GM23338 (cell line): ENCODE results near the gene FAR1. TPM values are rescaled to one million over a fixed set of nuclear protein-coding genes. Genes with fewer than 3 reads are reported as not detected.
A peak's percentile ranks its signal among the peaks of the same experiment; 100 is the strongest.

ENCODE experiments used
- ATAC-seq: fragments of 200-7000 bp; cut with Tn5 transposase; 3 replicates; pipeline ENCODE4 v1.9.1; 2020
- DNase-seq: peaks from one replicate; pipeline ENCODE4 v3.0.0-alpha.2; 2015; ENCODE audit warnings: low spot score
- H2AFZ ChIP-seq: fragments of 200-600 bp; sonication (generic); 2 replicates; pipeline ENCODE4 v1.8.0; 2016; ENCODE audit warnings: antibody characterized with exemption, mild to moderate bottlenecking, moderate library complexity
- H3F3A ChIP-seq: fragments of 200-600 bp; sonication (generic); replicated peaks from 2 replicates; pipeline ENCODE4 v1.8.0; 2017; ENCODE audit warnings: antibody characterized with exemption, mixed run types, low read depth
- H3K27ac ChIP-seq: fragments of 200-600 bp; sonication (generic); 2 replicates; pipeline ENCODE4 v1.6.1; 2016; ENCODE audit warnings: low read depth
- H3K27me3 ChIP-seq: fragments of 200-600 bp; sonication (generic); 2 replicates; pipeline ENCODE4 v1.8.0; 2016; ENCODE audit warnings: mild to moderate bottlenecking, mixed run types, moderate library complexity; ENCODE audit not compliant: insufficient read depth
- H3K36me3 ChIP-seq: fragments of 200-600 bp; sonication (generic); 2 replicates; pipeline ENCODE4 v1.8.0; 2016; ENCODE audit warnings: mild to moderate bottlenecking; ENCODE audit not compliant: insufficient read depth
- H3K4me1 ChIP-seq: fragments of 200-600 bp; sonication (generic); 2 replicates; pipeline ENCODE4 v1.8.0; 2016; ENCODE audit warnings: mild to moderate bottlenecking, moderate library complexity; ENCODE audit not compliant: insufficient read depth
- H3K4me2 ChIP-seq: fragments of 200-600 bp; sonication (generic); 2 replicates; pipeline ENCODE4 v1.7.1; 2017; ENCODE audit warnings: mixed run types
- H3K4me3 ChIP-seq: fragments of 200-600 bp; sonication (generic); 2 replicates; pipeline ENCODE4 v1.6.1; 2016; ENCODE audit warnings: mixed run types
- H3K79me2 ChIP-seq: fragments of 200-600 bp; sonication (generic); replicated peaks from 2 replicates; pipeline ENCODE4 v1.8.0; 2017; ENCODE audit warnings: mild to moderate bottlenecking; ENCODE audit not compliant: insufficient read depth
- H3K9me2 ChIP-seq: fragments of 200-600 bp; sonication (generic); 2 replicates; pipeline ENCODE4 v1.8.0; 2017; ENCODE audit not compliant: insufficient read depth
- H4K20me1 ChIP-seq: fragments of 200-600 bp; sonication (generic); replicated peaks from 2 replicates; pipeline ENCODE4 v1.8.0; 2017; ENCODE audit warnings: mild to moderate bottlenecking; ENCODE audit not compliant: insufficient read depth
- H3K27ac Mint-ChIP-seq: 2 replicates; pipeline ENCODE4 v1.8.0; 2020; ENCODE audit warnings: inconsistent platforms, mild to moderate bottlenecking, moderate library complexity, mixed read lengths
- H3K27me3 Mint-ChIP-seq: 3 replicates; pipeline ENCODE4 v1.8.0; 2022; ENCODE audit warnings: low read depth, mild to moderate bottlenecking, moderate library complexity, mixed read lengths, inconsistent platforms; ENCODE audit not compliant: insufficient read depth, poor library complexity
- H3K36me3 Mint-ChIP-seq: 3 replicates; pipeline ENCODE4 v1.8.0; 2021; ENCODE audit warnings: low read depth, mild to moderate bottlenecking, inconsistent platforms, moderate library complexity, mixed read lengths
- H3K4me1 Mint-ChIP-seq: 3 replicates; pipeline ENCODE4 v1.8.0; 2020; ENCODE audit warnings: mild to moderate bottlenecking, inconsistent platforms, mixed read lengths
- H3K4me3 Mint-ChIP-seq: 3 replicates; pipeline ENCODE4 v1.8.0; 2021; ENCODE audit warnings: moderate library complexity, mild to moderate bottlenecking, inconsistent platforms, mixed read lengths
- H3K9me3 Mint-ChIP-seq: 3 replicates; pipeline ENCODE4 v1.8.0; 2020; ENCODE audit warnings: moderate library complexity, mild to moderate bottlenecking, inconsistent platforms, mixed read lengths
- CREB1 ChIP-seq: fragments of 250-450 bp; sonication (Bioruptor Pico); IDR thresholded peaks from 2 replicates; pipeline ENCODE4 v1.5.0; 2020; ENCODE audit warnings: low read depth, mild to moderate bottlenecking, moderate library complexity
- CTCF ChIP-seq, 2 experiments: fragments of 200-600 bp in 1 of 2; sonication (generic) in 1 of 2; conservative IDR thresholded peaks; 2 replicates each; pipeline versions ENCODE4 v1.5.1 to v1.6.1; 2016 to 2017; ENCODE audit warnings: antibody characterized with exemption in 2 of 2, low read depth in 2 of 2, mild to moderate bottlenecking in 2 of 2, moderate library complexity in 1 of 2
- ETS1 ChIP-seq: IDR thresholded peaks from 2 replicates; pipeline ENCODE4 v1.6.1; 2016; ENCODE audit warnings: antibody characterized with exemption
- EZH2 ChIP-seq: fragments of 200-600 bp; sonication (generic); IDR thresholded peaks from one replicate; pipeline ENCODE4 v1.8.0; 2017; ENCODE audit warnings: antibody characterized with exemption, mild to moderate bottlenecking, low read depth; ENCODE audit not compliant: unreplicated experiment
- EZH2phosphoT487 ChIP-seq: fragments of 200-600 bp; sonication (generic); IDR thresholded peaks from one replicate; pipeline ENCODE4 v1.8.1; 2018; ENCODE audit warnings: antibody characterized with exemption; ENCODE audit not compliant: unreplicated experiment
- JUNB ChIP-seq: IDR thresholded peaks from one replicate; pipeline ENCODE4 v1.6.1; 2016; ENCODE audit warnings: antibody characterized with exemption; ENCODE audit not compliant: unreplicated experiment
- NANOG ChIP-seq: IDR thresholded peaks from 2 replicates; pipeline ENCODE4 v1.6.1; 2016; ENCODE audit warnings: antibody characterized with exemption, borderline replicate concordance
- POLR2AphosphoS5 ChIP-seq: IDR thresholded peaks from 2 replicates; pipeline ENCODE4 v1.6.1; 2016; ENCODE audit warnings: antibody characterized with exemption, low read depth
- REST ChIP-seq: IDR thresholded peaks from one replicate; pipeline ENCODE4 v1.6.1; 2018; ENCODE audit warnings: antibody characterized with exemption; ENCODE audit not compliant: unreplicated experiment
- STAT1 ChIP-seq: IDR thresholded peaks from one replicate; pipeline ENCODE4 v1.6.1; 2016; ENCODE audit warnings: antibody characterized with exemption; ENCODE audit not compliant: unreplicated experiment
- ZNF114 ChIP-seq: fragments of 250-450 bp; sonication (Bioruptor Pico); IDR thresholded peaks from 2 replicates; pipeline ENCODE4 v1.5.0; 2020; ENCODE audit warnings: mild to moderate bottlenecking, moderate library complexity
- ZNF331 ChIP-seq: fragments of 250-450 bp; sonication (Bioruptor Pico); IDR thresholded peaks from 2 replicates; pipeline ENCODE4 v1.5.0; 2020; ENCODE audit warnings: low read depth, mild to moderate bottlenecking, moderate library complexity
- ZNF462 ChIP-seq: fragments of 250-450 bp; sonication (Bioruptor Pico); IDR thresholded peaks from 2 replicates; pipeline ENCODE4 v1.5.0; 2020; ENCODE audit warnings: mild to moderate bottlenecking, moderate library complexity
- long read RNA-seq: library from polyadenylated mRNA; unstranded; transcript quantifications from one replicate; pipeline ENCODE4 v2.0.0, GENCODE V29; 2020; ENCODE audit not compliant: unreplicated experiment
- polyA plus RNA-seq: library from polyadenylated mRNA; unstranded; fragments of >200 nt; fragmentation: Nextera tagmentation; extraction: Ambion mirVana; gene quantifications from 2 replicates; pipeline ENCODE4 v1.2.1, GENCODE V29; 2016
- total RNA-seq: library from RNA; depleted of rRNA; stranded (reverse); fragments of >200 nt; shearing (Covaris generic); gene quantifications from 2 replicates; pipeline ENCODE4 v1.2.3, GENCODE V29; 2014; rRNA removed

The FAR1 gene
- total RNA-seq, result 76.0 and 79.5 TPM in 2 replicates
- 25.5 and 27.3 TPM in 2 replicates for polyA plus RNA-seq
- long read RNA-seq, full-length matches to known transcripts, result 2 of 7 reads
- long read RNA-seq, partial matches to known transcripts, result 2 of 7 reads
- long read RNA-seq, other reads (novel, unspliced or antisense), result 3 of 7 reads

- peaks cover 45% of the 10 kb centered on the region for H3K79me2 ChIP-seq
- no peaks in the 10 kb centered on the region for H3F3A ChIP-seq
- Mint-ChIP-seq H3K4me1 (peaks cover 34% of the 10 kb centered on the region), H3K36me3 (no peaks in the 10 kb centered on the region), H3K27ac (peak within 1 kb of the TSS; percentile 96), H3K27me3 (no peaks in the 10 kb centered on the region), H3K9me3 (no peaks in the 10 kb centered on the region), H3K4me3 (peak within 1 kb of the TSS; percentile 91)
- DNase-seq, result peak; percentile 98
- no peaks in the 10 kb centered on the region for H3K36me3 ChIP-seq
- H3K27ac ChIP-seq, result no peak within 1 kb of the TSS
- H3K4me2 ChIP-seq, result peak within 1 kb of the TSS; percentile 91
- H3K27me3 ChIP-seq, result no peaks in the 10 kb centered on the region; the same call in 1 of the 2 replicates
- peak within 1 kb of the TSS; percentile 85 for H3K4me3 ChIP-seq
- peak; percentile 92 for ATAC-seq
- peaks cover 26% of the 10 kb centered on the region for H4K20me1 ChIP-seq
- H3K9me2 ChIP-seq, result 0 out of 2 replicates have a peak, but pooled peaks cover 5% of the 10 kb centered on the region
- no peak for TF ChIP-seq ZNF462
- no peak for TF ChIP-seq EZH2phosphoT487
- peak; percentile 76 for TF ChIP-seq POLR2AphosphoS5
- TF ChIP-seq STAT1, result no peak
- TF ChIP-seq ZNF331, result no peak
- TF ChIP-seq JUNB, result no peak
- TF ChIP-seq EZH2, result no peak
- TF ChIP-seq REST, result no peak
- TF ChIP-seq CTCF (conservative IDR thresholded peaks at IDR 0.05; ENCODE audit: low read depth in 2 of 2), result peak; percentile 20 to 63; a peak in 2 of 4 replicates
- peak; percentile 87 for TF ChIP-seq CREB1 (CRISPR knock-in tag)
- TF ChIP-seq ETS1, result no peak
- no peak for TF ChIP-seq NANOG
- TF ChIP-seq ZNF114 (CRISPR knock-in tag), result no peak
- peak within 1 kb of the TSS; percentile 92 for H2AFZ ChIP-seq
- H3K4me1 ChIP-seq, result peaks cover 35% of the 10 kb centered on the region
These were observed at the start of gene FAR1 for GRCh38 chr11:13668102-13668956. Gene FAR1, plus strand, starts transcription at chr11:13668668. Its CDS starts 26,098 bp downstream, at chr11:13694766.
